ENCODE data around the gene ELAC1.

- TF ChIP-seq, protein P1, sequence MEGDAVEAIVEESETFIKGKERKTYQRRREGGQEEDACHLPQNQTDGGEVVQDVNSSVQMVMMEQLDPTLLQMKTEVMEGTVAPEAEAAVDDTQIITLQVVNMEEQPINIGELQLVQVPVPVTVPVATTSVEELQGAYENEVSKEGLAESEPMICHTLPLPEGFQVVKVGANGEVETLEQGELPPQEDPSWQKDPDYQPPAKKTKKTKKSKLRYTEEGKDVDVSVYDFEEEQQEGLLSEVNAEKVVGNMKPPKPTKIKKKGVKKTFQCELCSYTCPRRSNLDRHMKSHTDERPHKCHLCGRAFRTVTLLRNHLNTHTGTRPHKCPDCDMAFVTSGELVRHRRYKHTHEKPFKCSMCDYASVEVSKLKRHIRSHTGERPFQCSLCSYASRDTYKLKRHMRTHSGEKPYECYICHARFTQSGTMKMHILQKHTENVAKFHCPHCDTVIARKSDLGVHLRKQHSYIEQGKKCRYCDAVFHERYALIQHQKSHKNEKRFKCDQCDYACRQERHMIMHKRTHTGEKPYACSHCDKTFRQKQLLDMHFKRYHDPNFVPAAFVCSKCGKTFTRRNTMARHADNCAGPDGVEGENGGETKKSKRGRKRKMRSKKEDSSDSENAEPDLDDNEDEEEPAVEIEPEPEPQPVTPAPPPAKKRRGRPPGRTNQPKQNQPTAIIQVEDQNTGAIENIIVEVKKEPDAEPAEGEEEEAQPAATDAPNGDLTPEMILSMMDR (IDR thresholded peaks at IDR 0.05) = no peak
- TF ChIP-seq POLR2A (IDR thresholded peaks at IDR 0.05) (no peak), POLR2AphosphoS5 (IDR thresholded peaks at IDR 0.05) (no peak), EP300 (IDR thresholded peaks at IDR 0.05) (no peak)
Measured at GRCh38 chr18:51009072-51009471, 41.2 kb downstream of the ELAC1 start.

All from suprapubic skin (tissue), 4 donors.